ENCODE data around the gene ATP4B. TPM values are rescaled to one million over a fixed set of nuclear protein-coding genes. Genes with fewer than 3 reads are reported as not detected.

Gene ATP4B
- polyA plus RNA-seq, 1 of the 3 experiments (the other 2 are of a cell fraction) = not detected

DNA sequence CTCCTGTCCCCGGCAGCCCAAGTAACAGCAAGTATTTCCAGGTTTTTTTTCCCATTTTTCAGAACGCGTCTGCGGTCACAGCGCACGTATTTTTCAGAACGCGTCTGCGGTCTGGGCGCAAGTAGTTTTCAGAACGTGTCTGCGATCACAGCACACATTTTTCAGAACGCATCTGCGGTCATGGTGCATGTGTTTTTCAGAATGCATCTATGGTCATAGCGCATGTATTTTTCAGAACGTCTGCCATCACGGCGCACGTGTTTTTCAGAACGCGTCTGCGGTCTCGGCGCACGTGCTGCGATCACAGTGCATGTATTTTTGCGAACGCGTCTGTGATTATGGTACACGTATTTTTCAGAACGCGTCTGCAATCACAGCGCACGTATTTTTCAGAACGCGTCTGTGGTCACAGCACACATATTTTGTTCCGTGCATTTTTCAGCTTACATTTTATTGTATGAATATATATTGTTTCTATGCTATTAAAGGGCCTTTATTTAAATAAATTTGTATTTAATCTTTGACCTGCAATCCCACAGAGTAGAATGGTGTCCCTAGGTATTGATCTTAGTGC lies 19.7 kb downstream of the ATP4B start:
- no peaks in the 10 kb centered on the region for H3K9me2 ChIP-seq
- peaks cover 0 to 19% of the 10 kb centered on the region in 2 experiments; a peak in 2 of 4 replicates for H3K4me1 ChIP-seq (ENCODE audit: control insufficient read depth in 1 of 2, insufficient read depth in 2 of 2, low read depth in 1 of 2, low read length in 1 of 2)
- no peak for TF ChIP-seq SIN3A (IDR thresholded peaks at IDR 0.05; ENCODE audit: borderline replicate concordance, low read depth, low read length)
- H3F3A ChIP-seq (replicated peaks; ENCODE audit: insufficient read depth) = no peaks in the 10 kb centered on the region
- H3K79me2 ChIP-seq (ENCODE audit: insufficient read depth) = no peaks in the 10 kb centered on the region
- no peak overlapping the region for H3K4me2 ChIP-seq
- H2AFZ ChIP-seq (ENCODE audit: low read depth) = no peak overlapping the region
- 97% methylated on average over 37 of the region's 37 CpGs for WGBS (ENCODE audit: low lambda C conversion rate)
- H3K4me3 ChIP-seq (ENCODE audit: low read depth in 2 of 2, low read length in 1 of 2) = no peak overlapping the region
- no peak for DNase-seq
- peaks cover 43 to 78% of the 10 kb centered on the region in 2 experiments for H3K36me3 ChIP-seq (replicated peaks in 1 of 2; ENCODE audit: control insufficient read depth in 1 of 2, insufficient read depth in 2 of 2, low read length in 1 of 2)
- ChIA-PET POLR2A (no interaction called here), CTCF (interaction anchor here (1.2 to 1.5 kb wide), 3 partner anchors 17 to 86 kb away, joined by 3 to 4 read pairs (median 4); no protein-coding TSS in a partner anchor)
- H3K9me3 ChIP-seq = no peaks in the 10 kb centered on the region
- H4K20me1 ChIP-seq (ENCODE audit: insufficient read depth) = no peaks in the 10 kb centered on the region
- no peak overlapping the region; a peak in 1 of 4 replicates for H3K27ac ChIP-seq (ENCODE audit: low read depth in 2 of 2, low read length in 1 of 2)
- no peak overlapping the region for H3K9ac ChIP-seq
- H3K27me3 ChIP-seq (ENCODE audit: insufficient read depth) = no peaks in the 10 kb centered on the region

DNA sequence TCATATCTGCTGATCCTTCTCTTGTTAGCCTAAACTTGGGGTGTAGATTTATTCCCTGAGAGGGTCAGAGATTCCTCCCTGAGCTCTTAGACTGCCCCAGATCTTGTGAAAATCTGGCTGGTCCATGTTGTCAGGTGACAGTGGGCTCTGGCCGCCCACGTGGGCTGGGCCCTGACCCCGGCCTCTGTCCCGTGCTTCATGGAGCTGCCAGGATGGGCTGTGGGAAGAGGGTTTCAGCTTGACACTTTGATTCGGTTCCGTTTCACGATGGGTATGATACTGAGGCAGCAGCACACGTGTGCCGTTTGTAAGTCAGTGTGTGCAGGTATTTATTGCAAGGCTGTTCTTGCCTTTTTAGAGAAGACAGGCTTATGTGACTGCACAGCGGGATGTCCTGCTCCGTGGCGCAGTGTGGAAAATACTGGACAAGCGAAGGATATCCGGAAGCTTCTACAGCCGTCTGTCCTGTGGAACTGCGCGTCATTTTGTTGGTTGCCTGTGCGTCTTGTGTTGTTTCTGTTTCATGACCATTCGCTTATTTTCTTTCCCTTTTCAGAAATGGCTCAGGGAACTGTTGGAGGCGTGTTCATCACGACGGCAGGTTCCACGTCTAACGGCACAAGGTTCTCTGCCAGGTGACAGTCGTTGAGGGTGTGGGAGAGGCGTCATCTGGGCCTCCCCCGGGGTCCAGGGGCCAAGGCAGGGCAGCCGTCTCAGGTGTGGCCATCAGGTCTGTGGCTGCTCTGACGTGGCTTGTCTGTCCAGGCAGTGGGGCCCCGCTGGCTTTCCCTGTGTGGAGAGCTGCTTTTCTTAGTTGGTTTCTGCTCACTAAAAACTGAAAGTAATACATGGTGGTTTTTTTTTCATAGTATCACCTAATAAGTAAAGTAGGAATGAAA lies 20.5 kb downstream of the ATP4B start:
- ChIA-PET CTCF (interaction anchor here (0.6 to 1.5 kb wide), 2 partner anchors 87 to 609 kb away, joined by 3 to 4 read pairs; no protein-coding TSS in a partner anchor), POLR2A (no interaction called here)
- Histone ChIP-seq H3K9me3 (no peaks in the 10 kb centered on the region), H4K20me1 (ENCODE audit: insufficient read depth) (no peaks in the 10 kb centered on the region), H3K9me2 (no peaks in the 10 kb centered on the region), H2AFZ (ENCODE audit: low read depth) (no peak overlapping the region), H3K4me1 (ENCODE audit: control insufficient read depth in 1 of 2, insufficient read depth in 2 of 2, low read depth in 1 of 2, low read length in 1 of 2) (peaks cover 0 to 19% of the 10 kb centered on the region in 2 experiments; a peak in 2 of 4 replicates), H3K27me3 (ENCODE audit: insufficient read depth) (no peaks in the 10 kb centered on the region), H3K27ac (ENCODE audit: low read depth in 2 of 2, low read length in 1 of 2) (no peak overlapping the region; a peak in 1 of 4 replicates), H3K4me2 (no peak overlapping the region), H3K9ac (no peak overlapping the region), H3K79me2 (ENCODE audit: insufficient read depth) (no peaks in the 10 kb centered on the region), H3K4me3 (ENCODE audit: low read depth in 2 of 2, low read length in 1 of 2) (no peak overlapping the region), H3K36me3 (replicated peaks in 1 of 2; ENCODE audit: control insufficient read depth in 1 of 2, insufficient read depth in 2 of 2, low read length in 1 of 2) (peaks cover 42 to 81% of the 10 kb centered on the region in 2 experiments), H3F3A (replicated peaks; ENCODE audit: insufficient read depth) (no peaks in the 10 kb centered on the region)
- DNase-seq = no peak
- TF ChIP-seq MEF2A (IDR thresholded peaks at IDR 0.05; ENCODE audit: borderline replicate concordance, low read depth) (no peak), RCOR1 (IDR thresholded peaks at IDR 0.05; ENCODE audit: low read length) (no peak), TCF12 (IDR thresholded peaks at IDR 0.05) (no peak), FOSL2 (IDR thresholded peaks at IDR 0.05; ENCODE audit: borderline replicate concordance, low read depth) (no peak), SIN3A (IDR thresholded peaks at IDR 0.05; ENCODE audit: borderline replicate concordance, low read depth, low read length) (no peak), RXRA (IDR thresholded peaks at IDR 0.05; ENCODE audit: borderline replicate concordance, low read depth) (no peak), FOXM1 (IDR thresholded peaks at IDR 0.05; ENCODE audit: low read depth) (no peak), EZH2phosphoT487 (IDR thresholded peaks at IDR 0.05; ENCODE audit: borderline replicate concordance, low read depth) (no peak), CHD2 (IDR thresholded peaks at IDR 0.05; ENCODE audit: low read length, partially characterized antibody) (no peak)
- TF ChIP-seq, protein P1, sequence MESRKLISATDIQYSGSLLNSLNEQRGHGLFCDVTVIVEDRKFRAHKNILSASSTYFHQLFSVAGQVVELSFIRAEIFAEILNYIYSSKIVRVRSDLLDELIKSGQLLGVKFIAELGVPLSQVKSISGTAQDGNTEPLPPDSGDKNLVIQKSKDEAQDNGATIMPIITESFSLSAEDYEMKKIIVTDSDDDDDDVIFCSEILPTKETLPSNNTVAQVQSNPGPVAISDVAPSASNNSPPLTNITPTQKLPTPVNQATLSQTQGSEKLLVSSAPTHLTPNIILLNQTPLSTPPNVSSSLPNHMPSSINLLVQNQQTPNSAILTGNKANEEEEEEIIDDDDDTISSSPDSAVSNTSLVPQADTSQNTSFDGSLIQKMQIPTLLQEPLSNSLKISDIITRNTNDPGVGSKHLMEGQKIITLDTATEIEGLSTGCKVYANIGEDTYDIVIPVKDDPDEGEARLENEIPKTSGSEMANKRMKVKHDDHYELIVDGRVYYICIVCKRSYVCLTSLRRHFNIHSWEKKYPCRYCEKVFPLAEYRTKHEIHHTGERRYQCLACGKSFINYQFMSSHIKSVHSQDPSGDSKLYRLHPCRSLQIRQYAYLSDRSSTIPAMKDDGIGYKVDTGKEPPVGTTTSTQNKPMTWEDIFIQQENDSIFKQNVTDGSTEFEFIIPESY (IDR thresholded peaks at IDR 0.05; ENCODE audit: borderline replicate concordance, low read depth) = no peak
- 95% methylated on average over 30 of the region's 30 CpGs for WGBS (ENCODE audit: low lambda C conversion rate)
